ENCODE measurements around the gene KRT15.

GRCh38 chr17:41539979-41540701 is 21.4 kb upstream of the KRT15 start:
- TF ChIP-seq EZH2 (IDR thresholded peaks at IDR 0.05; ENCODE audit: borderline replicate concordance) = no peak
- no peak for TF ChIP-seq CTCF (IDR thresholded peaks at IDR 0.05; ENCODE audit: poor library complexity)
- no peak for TF ChIP-seq EZH2phosphoT487 (IDR thresholded peaks at IDR 0.05; ENCODE audit: low read depth, severe bottlenecking, unreplicated experiment)
